K562 (cell line): ENCODE data around the gene TTC39A. TPM values are rescaled to one million over a fixed set of nuclear protein-coding genes. Genes with fewer than 3 reads are reported as not detected.

ENCODE experiments used
- ARID3B ChIP-seq: fragments of 250-450 bp; sonication (Bioruptor Pico); IDR thresholded peaks from 2 replicates; pipeline ENCODE4 v1.4.0; 2020; ENCODE audit warnings: borderline replicate concordance
- ASH1L ChIP-seq: fragments of 450-650 bp; IDR thresholded peaks from 2 replicates; pipeline ENCODE4 v1.6.1; 2018; ENCODE audit warnings: borderline replicate concordance, mild to moderate bottlenecking, low read depth; ENCODE audit not compliant: partially characterized antibody
- BRF2 ChIP-seq: IDR thresholded peaks from 3 replicates; pipeline ENCODE4 v1.6.1; 2011; ENCODE audit warnings: borderline replicate concordance, mild to moderate bottlenecking; ENCODE audit not compliant: insufficient read length, insufficient read depth
- JUN ChIP-seq, 2 experiments: sonication (generic) in 1 of 2; formaldehyde crosslinking in 1 of 2; IDR thresholded peaks; 2 replicates each; pipeline versions ENCODE4 v1.6.1 to v1.8.0; 2012 to 2022; ENCODE audit warnings: borderline replicate concordance in 2 of 2, mild to moderate bottlenecking in 2 of 2, improper control_type of control experiment in 1 of 2, low read depth in 1 of 2, low read length in 1 of 2, missing genetic modification reagents in 1 of 2
- KDM4B ChIP-seq, 2 experiments: fragments of 450-650 bp in 1 of 2; sonication (generic) in 1 of 2; IDR thresholded peaks; 2 replicates each; pipeline ENCODE4 v1.6.1; 2016 to 2017; ENCODE audit warnings: borderline replicate concordance in 2 of 2, antibody characterized with exemption in 1 of 2, low read depth in 1 of 2, mild to moderate bottlenecking in 1 of 2
- L3MBTL2 ChIP-seq: fragments of 450-650 bp; IDR thresholded peaks from 2 replicates; pipeline ENCODE4 v1.6.1; 2016; ENCODE audit warnings: mild to moderate bottlenecking, moderate library complexity
- MTA2 ChIP-seq: fragments of 450-650 bp; IDR thresholded peaks from 2 replicates; pipeline ENCODE4 v1.6.1; 2016; ENCODE audit warnings: low read depth
- MYC ChIP-seq, 2 experiments: fragments of 250-450 bp in 1 of 2; sonication (Bioruptor Pico) in 1 of 2; IDR thresholded peaks; 2 replicates each; pipeline versions ENCODE4 v1.5.1 to v1.6.1; 2012 to 2021; ENCODE audit warnings: low read depth in 2 of 2, borderline replicate concordance in 1 of 2, improper control_type of control experiment in 1 of 2, low read length in 1 of 2, mild to moderate bottlenecking in 1 of 2, moderate library complexity in 1 of 2
- NFE2L1 ChIP-seq: fragments of 450-650 bp; IDR thresholded peaks from 2 replicates; pipeline ENCODE4 v1.6.1; 2016; ENCODE audit warnings: missing genetic modification characterization, low read depth, mild to moderate bottlenecking, missing compliant biosample characterization, moderate library complexity, borderline replicate concordance
- NFXL1 ChIP-seq: fragments of 450-650 bp; formaldehyde crosslinking; IDR thresholded peaks from 2 replicates; pipeline ENCODE4 v1.4.0; 2021; ENCODE audit warnings: mild to moderate bottlenecking
- PKNOX1 ChIP-seq: fragments of 450-650 bp; IDR thresholded peaks from 2 replicates; pipeline ENCODE4 v1.6.1; 2016
- RFX7 ChIP-seq: fragments of 250-450 bp; sonication (Bioruptor Pico); IDR thresholded peaks from 2 replicates; pipeline ENCODE4 v1.5.1; 2021; ENCODE audit warnings: mild to moderate bottlenecking
- SMARCA4 ChIP-seq: fragments of 450-650 bp; IDR thresholded peaks from 2 replicates; pipeline ENCODE4 v1.6.1; 2016
- SRSF1 ChIP-seq: fragments of 200-400 bp; formaldehyde crosslinking; IDR thresholded peaks from 2 replicates; pipeline ENCODE4 v1.6.1; 2017; ENCODE audit warnings: mild to moderate bottlenecking, low read depth, low read length, moderate library complexity
- TCFL5 ChIP-seq: fragments of 250-450 bp; sonication (Bioruptor Pico); conservative IDR thresholded peaks from 2 replicates; pipeline ENCODE4 v1.6.1; 2021; ENCODE audit warnings: mild to moderate bottlenecking, moderate library complexity, matching md5 sums
- TEAD2 ChIP-seq: fragments of 450-650 bp; IDR thresholded peaks from 2 replicates; pipeline ENCODE4 v1.6.1; 2016; ENCODE audit warnings: missing genetic modification characterization, control low read depth, missing compliant biosample characterization
- UBTF ChIP-seq, 2 experiments: IDR thresholded peaks; 2 replicates each; pipeline ENCODE4 v1.6.1; 2012; ENCODE audit warnings: improper control_type of control experiment in 2 of 2, low read depth in 2 of 2, low read length in 2 of 2, borderline replicate concordance in 1 of 2
- ZNF561 ChIP-seq: fragments of 450-650 bp; formaldehyde crosslinking; conservative IDR thresholded peaks from 2 replicates; pipeline ENCODE4 v1.4.0; 2020; ENCODE audit warnings: mild to moderate bottlenecking, moderate library complexity
- ZNF76 ChIP-seq: fragments of 250-450 bp; sonication (Bioruptor Pico); IDR thresholded peaks from 2 replicates; pipeline ENCODE4 v1.4.0; 2020; ENCODE audit warnings: mild to moderate bottlenecking, moderate library complexity, borderline replicate concordance
- ZNF77 ChIP-seq: fragments of 250-450 bp; sonication (Bioruptor Pico); IDR thresholded peaks from 2 replicates; pipeline ENCODE4 v1.5.0; 2020
- polyA plus RNA-seq, 8 experiments: library from polyadenylated mRNA; depleted of rRNA in 4 of 8; stranded (reverse) in 5 of 8; unstranded in 3 of 8; fragments of >200 nt; fragmentation: Nextera tagmentation in 2 of 8; fragmentation: Illumina TruSeq in 1 of 8; extraction: Ambion mirVana in 2 of 8; extraction: Trizol in 1 of 8; gene quantifications; 2 replicates each; pipeline versions ENCODE4 v1.2.1 to v1.2.3, GENCODE V29; 2011 to 2014; ENCODE audit warnings: inconsistent platforms in 1 of 8, missing spikeins in 1 of 8
- total RNA-seq, 7 experiments: library from RNA; depleted of rRNA in 6 of 7; stranded (reverse); fragments of >200 nt in 6 of 7; fragmentation: Illumina TruSeq in 2 of 7; extraction: Trizol in 2 of 7; gene quantifications; 2 replicates each; pipeline versions ENCODE4 v1.2.1 to v1.2.3, GENCODE V29; 2011 to 2021; ENCODE audit warnings: low replicate concordance in 1 of 7

TTC39A gene
- total and polyA plus RNA-seq, 9 of the 15 experiments (the other 6 are each of a cell fraction or from before 2014, with no cell fraction given), result 0.18 to 0.82 (median 0.35) TPM

- TF ChIP-seq ARID3B (CRISPR knock-in tag), result no peak
- 0 out of 4 replicates have a peak, but pooled peaks of 1 of the 2 experiments have one; percentile 49 for TF ChIP-seq UBTF (IDR thresholded peaks at IDR 0.05; ENCODE audit: borderline replicate concordance in 1 of 2, low read depth in 2 of 2, low read length in 2 of 2)
- no peak for TF ChIP-seq ASH1L
- TF ChIP-seq JUN (IDR thresholded peaks at IDR 0.05; ENCODE audit: borderline replicate concordance, low read depth, low read length), result no peak
- TF ChIP-seq JUN (CRISPR knock-in tag; IDR thresholded peaks at IDR 0.05; ENCODE audit: borderline replicate concordance), result no peak
- TF ChIP-seq MYC (IDR thresholded peaks at IDR 0.05; ENCODE audit: low read depth, low read length), result peak; percentile 57
- TF ChIP-seq MYC (CRISPR knock-in tag; IDR thresholded peaks at IDR 0.05; ENCODE audit: borderline replicate concordance, low read depth), result no peak
- TF ChIP-seq RFX7, result no peak
- peak in 1 of 2 experiments; percentile 32; a peak in 1 of 4 replicates for TF ChIP-seq KDM4B (IDR thresholded peaks at IDR 0.05; ENCODE audit: borderline replicate concordance in 2 of 2, low read depth in 1 of 2)
- no peak for TF ChIP-seq PKNOX1
- TF ChIP-seq ZNF77 (CRISPR knock-in tag), result no peak
- peak; percentile 93 for TF ChIP-seq L3MBTL2
- no peak for TF ChIP-seq SRSF1
- no peak for TF ChIP-seq BRF2
- TF ChIP-seq NFE2L1 (tag), result no peak
- TF ChIP-seq ZNF561, result no peak
- no peak for TF ChIP-seq SMARCA4
- TF ChIP-seq ZNF76 (CRISPR knock-in tag), result no peak
- TF ChIP-seq TCFL5 (CRISPR knock-in tag), result no peak
- no peak for TF ChIP-seq NFXL1 (CRISPR knock-in tag)
- no peak; the same call in 1 of the 2 replicates for TF ChIP-seq MTA2
- TF ChIP-seq TEAD2 (tag), result no peak
These were observed 33.7 kb downstream of the TTC39A start (continued) for GRCh38 chr1:51296383-51297357.
